Measurements from ENCODE around the gene SLC6A1.

DNA sequence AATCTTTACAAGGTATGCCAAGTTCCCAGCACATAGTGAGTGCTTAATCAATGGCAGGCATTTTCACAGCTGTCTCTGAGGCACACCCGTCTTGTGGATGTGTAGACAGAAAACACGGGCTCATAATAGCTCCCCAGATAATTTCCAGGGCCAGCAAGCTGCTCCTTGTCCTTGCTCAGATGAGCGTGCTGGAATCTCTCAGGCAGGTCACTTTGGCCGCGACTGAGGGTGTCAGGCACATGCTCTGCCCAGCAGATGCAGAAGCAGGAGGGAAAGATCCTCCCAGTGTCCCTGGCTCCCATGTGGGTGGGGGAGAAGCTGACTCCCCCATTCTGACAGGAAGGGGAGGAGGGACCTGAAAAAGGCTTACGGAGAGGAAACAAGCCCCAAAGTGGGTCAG, 35.6 kb upstream of the SLC6A1 start:
- TF ChIP-seq, protein P1, sequence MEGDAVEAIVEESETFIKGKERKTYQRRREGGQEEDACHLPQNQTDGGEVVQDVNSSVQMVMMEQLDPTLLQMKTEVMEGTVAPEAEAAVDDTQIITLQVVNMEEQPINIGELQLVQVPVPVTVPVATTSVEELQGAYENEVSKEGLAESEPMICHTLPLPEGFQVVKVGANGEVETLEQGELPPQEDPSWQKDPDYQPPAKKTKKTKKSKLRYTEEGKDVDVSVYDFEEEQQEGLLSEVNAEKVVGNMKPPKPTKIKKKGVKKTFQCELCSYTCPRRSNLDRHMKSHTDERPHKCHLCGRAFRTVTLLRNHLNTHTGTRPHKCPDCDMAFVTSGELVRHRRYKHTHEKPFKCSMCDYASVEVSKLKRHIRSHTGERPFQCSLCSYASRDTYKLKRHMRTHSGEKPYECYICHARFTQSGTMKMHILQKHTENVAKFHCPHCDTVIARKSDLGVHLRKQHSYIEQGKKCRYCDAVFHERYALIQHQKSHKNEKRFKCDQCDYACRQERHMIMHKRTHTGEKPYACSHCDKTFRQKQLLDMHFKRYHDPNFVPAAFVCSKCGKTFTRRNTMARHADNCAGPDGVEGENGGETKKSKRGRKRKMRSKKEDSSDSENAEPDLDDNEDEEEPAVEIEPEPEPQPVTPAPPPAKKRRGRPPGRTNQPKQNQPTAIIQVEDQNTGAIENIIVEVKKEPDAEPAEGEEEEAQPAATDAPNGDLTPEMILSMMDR (IDR thresholded peaks at IDR 0.05): no peak
- no peak for TF ChIP-seq EZH2 (IDR thresholded peaks at IDR 0.05)
